HepG2 (cell line): ENCODE measurements around the gene PLEKHG2. TPM values are rescaled to one million over a fixed set of nuclear protein-coding genes. Genes with fewer than 3 reads are reported as not detected.
A peak's percentile ranks its signal among the peaks of the same experiment; 100 is the strongest.

Source experiments
- ATAC-seq: fragments of 200-7000 bp; cut with Tn5 transposase; 3 replicates; pipeline ENCODE4 v1.9.1; 2020; ENCODE audit warnings: mild to moderate bottlenecking, moderate library complexity
- BruUV-seq: library from RNA; stranded (reverse); fragments of 400-500 nt; replicated peaks from 2 replicates; lab custom pipeline; 2021; lab: Mats Ljungman, UMichigan
- CTCF ChIA-PET: fragments of 300-600 bp; formaldehyde crosslinking; extraction: SDS; loops from one replicate; lab custom pipeline; 2021; ENCODE audit warnings: low total read pairs, inconsistent platforms, low intra/inter-chr PET ratio; lab: Yijun Ruan, JAX
- POLR2A ChIA-PET: fragments of 350-600 bp; sonication (Branson Sonifier 250); formaldehyde crosslinking; loops from one replicate; lab custom pipeline; 2020; ENCODE audit warnings: antibody characterized with exemption, inconsistent platforms; lab: Yijun Ruan, JAX
- DNase-seq: peaks from one replicate; pipeline ENCODE4 v3.0.0-alpha.2; 2015; ENCODE audit warnings: low spot score
- FAIRE-seq: peaks from 3 replicates; lab custom pipeline; 2011; peaks lifted over from hg19 to GRCh38; lab: Jason Lieb, UNC
- H2AFZ ChIP-seq: one replicate; pipeline ENCODE4 v1.6.1; 2011; ENCODE audit warnings: low read length, inconsistent platforms
- H3K27ac ChIP-seq: fragments of 300-600 bp; 3 replicates; pipeline ENCODE4 v1.8.0; 2011; ENCODE audit warnings: mixed run types, mild to moderate bottlenecking, mixed read lengths, low read length, inconsistent platforms; ENCODE audit not compliant: insufficient read depth; ENCODE audit errors: extremely low read length
- H3K27me3 ChIP-seq, 2 experiments: fragments of 200-600 bp in 1 of 2; 2 replicates in 1 of 2; 3 replicates in 1 of 2; pipeline versions ENCODE4 v1.6.0 to v1.8.0; 2011; ENCODE audit warnings: low read length in 2 of 2, mild to moderate bottlenecking in 2 of 2, moderate library complexity in 2 of 2, inconsistent platforms in 1 of 2; ENCODE audit not compliant: insufficient read depth in 2 of 2, control insufficient read depth in 1 of 2
- H3K36me3 ChIP-seq, 2 experiments: fragments of 200-600 bp in 1 of 2; replicated peaks in 1 of 2; 2 replicates in 1 of 2; 3 replicates in 1 of 2; pipeline versions ENCODE4 v1.5.1 to v1.8.0; 2011; ENCODE audit warnings: low read length in 2 of 2, inconsistent platforms in 1 of 2; ENCODE audit not compliant: insufficient read depth in 2 of 2, control insufficient read depth in 1 of 2
- H3K4me1 ChIP-seq: 2 replicates; pipeline ENCODE4 v1.5.1; 2012; ENCODE audit warnings: low read length, inconsistent platforms; ENCODE audit not compliant: insufficient read depth
- H3K4me2 ChIP-seq: 2 replicates; pipeline ENCODE4 v1.6.0; 2011; ENCODE audit warnings: low read depth, low read length, inconsistent platforms
- H3K4me3 ChIP-seq, 3 experiments: fragments of 200-600 bp in 1 of 3; sonication (generic), shearing (Covaris generic) in 1 of 3; replicated peaks in 1 of 3; 2 replicates each; pipeline ENCODE4 v1.5.1; 2011 to 2016; ENCODE audit warnings: low read length in 3 of 3, inconsistent platforms in 2 of 3, low read depth in 2 of 3, mild to moderate bottlenecking in 2 of 3, control low read depth in 1 of 3, mixed read lengths in 1 of 3; ENCODE audit not compliant: insufficient read depth in 1 of 3
- H3K79me2 ChIP-seq: one replicate; pipeline ENCODE4 v1.6.1; 2011; ENCODE audit warnings: low read length, inconsistent platforms; ENCODE audit not compliant: insufficient read depth
- H3K9ac ChIP-seq: 2 replicates; pipeline ENCODE4 v1.6.0; 2011; ENCODE audit warnings: mild to moderate bottlenecking, low read depth, low read length, inconsistent platforms; ENCODE audit not compliant: insufficient read depth
- H3K9me3 ChIP-seq: 2 replicates; pipeline ENCODE4 v1.5.1; 2012; ENCODE audit warnings: mild to moderate bottlenecking, low read length
- H4K20me1 ChIP-seq: 2 replicates; pipeline ENCODE4 v1.6.0; 2011; ENCODE audit warnings: inconsistent platforms, mild to moderate bottlenecking, low read length, moderate library complexity; ENCODE audit not compliant: insufficient read depth
- ATF1 ChIP-seq: IDR thresholded peaks from 2 replicates; pipeline ENCODE4 v1.6.1; 2016; ENCODE audit warnings: mild to moderate bottlenecking, control low read depth
- ATF7 ChIP-seq, 2 experiments: fragments of 450-650 bp in 1 of 2; sonication (generic) in 1 of 2; formaldehyde crosslinking in 1 of 2; IDR thresholded peaks; 2 replicates each; pipeline versions ENCODE4 v1.4.0 to v1.6.1; 2016 to 2020; ENCODE audit warnings: antibody characterized with exemption in 1 of 2, mild to moderate bottlenecking in 1 of 2, missing genetic modification reagents in 1 of 2
- GATAD2A ChIP-seq: IDR thresholded peaks from 2 replicates; pipeline ENCODE4 v1.6.1; 2016
- HDAC1 ChIP-seq: sonication (generic); formaldehyde crosslinking; IDR thresholded peaks from 2 replicates; pipeline ENCODE4 v1.5.1; 2020; ENCODE audit warnings: mild to moderate bottlenecking, missing genetic modification reagents
- NCOA1 ChIP-seq: sonication (generic); formaldehyde crosslinking; IDR thresholded peaks from 2 replicates; pipeline ENCODE4 v1.9.0; 2021; ENCODE audit warnings: missing genetic modification reagents
- POLR2AphosphoS2 ChIP-seq: IDR thresholded peaks from 2 replicates; pipeline ENCODE4 v1.6.1; 2011; ENCODE audit warnings: low read depth, low read length, improper control_type of control experiment
- SMARCC2 ChIP-seq: fragments of 450-650 bp; IDR thresholded peaks from 2 replicates; pipeline ENCODE4 v1.6.1; 2017; ENCODE audit warnings: antibody characterized with exemption, mild to moderate bottlenecking
- SPEN ChIP-seq: sonication (generic); formaldehyde crosslinking; IDR thresholded peaks from 2 replicates; pipeline ENCODE4 v1.5.1; 2020; ENCODE audit warnings: low read depth, mild to moderate bottlenecking, missing genetic modification reagents
- SRY ChIP-seq: sonication (generic); formaldehyde crosslinking; IDR thresholded peaks from 2 replicates; pipeline ENCODE4 v1.8.0; 2022; ENCODE audit warnings: mild to moderate bottlenecking, missing genetic modification reagents
- STAT5B ChIP-seq: sonication (generic); formaldehyde crosslinking; IDR thresholded peaks from 2 replicates; pipeline ENCODE4 v1.4.0; 2020; ENCODE audit warnings: missing genetic modification reagents
- TRIM24 ChIP-seq: sonication (generic); formaldehyde crosslinking; IDR thresholded peaks from 2 replicates; pipeline ENCODE4 v1.8.0; 2022; ENCODE audit warnings: mild to moderate bottlenecking, missing genetic modification reagents
- ZBTB38 ChIP-seq: sonication (generic); formaldehyde crosslinking; IDR thresholded peaks from 2 replicates; pipeline ENCODE4 v1.5.1; 2020; ENCODE audit warnings: mild to moderate bottlenecking, missing genetic modification reagents
- ZNF180 ChIP-seq: sonication (generic); formaldehyde crosslinking; IDR thresholded peaks from 2 replicates; pipeline ENCODE4 v1.4.0; 2020; ENCODE audit warnings: low read depth, missing genetic modification reagents, borderline replicate concordance
- ZNF225 ChIP-seq: sonication (generic); formaldehyde crosslinking; IDR thresholded peaks from 2 replicates; pipeline ENCODE4 v1.4.0; 2020; ENCODE audit warnings: mild to moderate bottlenecking, missing genetic modification reagents
- ZNF547 ChIP-seq: sonication (generic); formaldehyde crosslinking; IDR thresholded peaks from 2 replicates; pipeline ENCODE4 v1.5.1; 2020; ENCODE audit warnings: mild to moderate bottlenecking, missing genetic modification reagents
- ZNF550 ChIP-seq: sonication (generic); formaldehyde crosslinking; IDR thresholded peaks from 2 replicates; pipeline ENCODE4 v1.4.0; 2020; ENCODE audit warnings: mild to moderate bottlenecking, missing genetic modification reagents, borderline replicate concordance
- WGBS: methylation state at CpG from one replicate; pipeline ENCODE4 v1.1.6; 2017; ENCODE audit warnings: low lambda C conversion rate; 5-methylcytosine and 5-hydroxymethylcytosine counted together
- in situ Hi-C: cut with HindIII; loops from 2 replicates; pipeline ENCODE4 v1.10.0; 2017; ENCODE audit warnings: low pct_unique_long_range_greater_than_20kb; ENCODE audit not compliant: extremely low pct_ligation_motif_present
- intact Hi-C: fragments of 100-400 bp; cut with micrococcal nuclease; formaldehyde crosslinking; loops from one replicate; pipeline ENCODE4 v1.10.0; 2022; ENCODE audit not compliant: unreplicated experiment
- polyA plus RNA-seq, 8 experiments: library from polyadenylated mRNA; depleted of rRNA in 3 of 8; stranded (reverse) in 7 of 8; unstranded in 1 of 8; fragments of >200 nt; fragmentation: Illumina TruSeq in 4 of 8; extraction: Trizol in 4 of 8; gene quantifications; 2 replicates each; pipeline versions ENCODE4 v1.2.1 to v1.2.3, GENCODE V29; 2011 to 2016; ENCODE audit warnings: low read depth in 4 of 8, missing spikeins in 1 of 8, mixed read lengths in 1 of 8; ENCODE audit not compliant: insufficient read depth in 1 of 8
- total RNA-seq, 5 experiments: library from RNA; depleted of rRNA; stranded (reverse); fragments of >200 nt; fragmentation: Illumina TruSeq; extraction: Trizol; gene quantifications; 2 replicates each; pipeline ENCODE4 v1.2.3, GENCODE V29; 2016; ENCODE audit warnings: low read depth in 1 of 5
- TF ChIP-seq, protein P1 (sequence below): sonication (generic); formaldehyde crosslinking; IDR thresholded peaks from 2 replicates; pipeline ENCODE4 v1.5.1; 2020; ENCODE audit warnings: mild to moderate bottlenecking, missing genetic modification reagents, moderate library complexity
- TF ChIP-seq, protein P2 (sequence below): sonication (generic); formaldehyde crosslinking; IDR thresholded peaks from 2 replicates; pipeline ENCODE4 v1.5.1; 2020; ENCODE audit warnings: missing genetic modification reagents, mild to moderate bottlenecking, borderline replicate concordance

Gene PLEKHG2
- total and polyA plus RNA-seq, 2 of the 13 experiments (the other 11 are each of a cell fraction or from before 2014, with no cell fraction given) = 3.6 to 6.8 TPM

DNA sequence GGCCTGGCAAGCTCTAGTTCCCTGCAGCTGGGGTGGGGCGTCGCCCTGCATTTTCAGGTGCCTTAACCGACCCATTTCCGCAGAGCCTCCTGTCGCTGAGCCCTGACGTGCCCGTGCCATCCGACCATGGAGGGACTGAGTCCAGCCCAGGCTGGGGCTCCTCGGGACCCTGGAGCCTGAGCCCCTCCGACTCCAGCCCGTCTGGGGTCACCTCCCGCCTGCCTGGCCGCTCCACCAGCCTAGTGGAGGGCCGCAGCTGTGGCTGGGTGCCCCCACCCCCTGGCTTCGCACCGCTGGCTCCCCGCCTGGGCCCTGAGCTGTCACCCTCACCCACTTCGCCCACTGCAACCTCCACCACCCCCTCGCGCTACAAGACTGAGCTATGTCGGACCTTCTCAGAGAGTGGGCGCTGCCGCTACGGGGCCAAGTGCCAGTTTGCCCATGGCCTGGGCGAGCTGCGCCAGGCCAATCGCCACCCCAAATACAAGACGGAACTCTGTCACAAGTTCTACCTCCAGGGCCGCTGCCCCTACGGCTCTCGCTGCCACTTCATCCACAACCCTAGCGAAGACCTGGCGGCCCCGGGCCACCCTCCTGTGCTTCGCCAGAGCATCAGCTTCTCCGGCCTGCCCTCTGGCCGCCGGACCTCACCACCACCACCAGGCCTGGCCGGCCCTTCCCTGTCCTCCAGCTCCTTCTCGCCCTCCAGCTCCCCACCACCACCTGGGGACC, 4.6 kb upstream of the PLEKHG2 start:
- Histone ChIP-seq H3K4me2 (peak overlapping the region; percentile 87), H3K9me3 (no peaks in the 10 kb centered on the region), H3K27ac (peak overlapping the region; percentile 86), H2AFZ (no peak overlapping the region), H3K79me2 (peaks cover 33% of the 10 kb centered on the region), H4K20me1 (peaks cover 20% of the 10 kb centered on the region; the same call in 1 of the 2 replicates), H3K9ac (peak overlapping the region; percentile 92), H3K27me3 (no peaks in the 10 kb centered on the region; a peak in 1 of 5 replicates), H3K36me3 (peaks cover 0 to 3% of the 10 kb centered on the region in 2 experiments; a peak in 1 of 5 replicates), H3K4me1 (peaks cover 46% of the 10 kb centered on the region), H3K4me3 (peak overlapping the region; percentile 97 to 98 (median 97))
- in situ Hi-C loops (no loop called here), intact Hi-C loops (no loop called here)
- CTCF ChIA-PET = no interaction called here
- ATAC-seq (0 out of 3 replicates have a peak, but pooled peaks have one; percentile 0), DNase-seq (no peak), FAIRE-seq (no peak)
- BruUV-seq = no TSS peak
- POLR2A ChIA-PET = interaction anchor here (0.9 to 5.8 kb wide), 5 partner anchors 10 to 38 kb away, joined by 3 to 117 read pairs (median 15); partner anchors contain the start of genes MED29, PAF1, RPS16 and SUPT5H
- 20% methylated on average over 25 of the region's 40 CpGs for WGBS
- TF ChIP-seq STAT5B (CRISPR knock-in tag) (no peak), ZNF547 (0 out of 2 replicates have a peak, but pooled peaks have one; percentile 9), ZNF180 (CRISPR knock-in tag) (no peak), ATF7 (IDR thresholded peaks at IDR 0.05) (no peak), ATF7 (CRISPR knock-in tag; IDR thresholded peaks at IDR 0.05) (no peak), ZNF225 (CRISPR knock-in tag) (no peak), SMARCC2 (no peak), ATF1 (CRISPR knock-in tag) (no peak), ZNF550 (CRISPR knock-in tag) (no peak), ZBTB38 (CRISPR knock-in tag) (peak; percentile 88), SPEN (peak; percentile 45; the same call in 1 of the 2 replicates), NCOA1 (CRISPR knock-in tag) (no peak), POLR2AphosphoS2 (no peak), HDAC1 (CRISPR knock-in tag) (peak; percentile 18; the same call in 1 of the 2 replicates), SRY (CRISPR knock-in tag) (0 out of 2 replicates have a peak, but pooled peaks have one; percentile 14), TRIM24 (CRISPR knock-in tag) (no peak), GATAD2A (CRISPR knock-in tag) (no peak)
- TF ChIP-seq, protein P1, sequence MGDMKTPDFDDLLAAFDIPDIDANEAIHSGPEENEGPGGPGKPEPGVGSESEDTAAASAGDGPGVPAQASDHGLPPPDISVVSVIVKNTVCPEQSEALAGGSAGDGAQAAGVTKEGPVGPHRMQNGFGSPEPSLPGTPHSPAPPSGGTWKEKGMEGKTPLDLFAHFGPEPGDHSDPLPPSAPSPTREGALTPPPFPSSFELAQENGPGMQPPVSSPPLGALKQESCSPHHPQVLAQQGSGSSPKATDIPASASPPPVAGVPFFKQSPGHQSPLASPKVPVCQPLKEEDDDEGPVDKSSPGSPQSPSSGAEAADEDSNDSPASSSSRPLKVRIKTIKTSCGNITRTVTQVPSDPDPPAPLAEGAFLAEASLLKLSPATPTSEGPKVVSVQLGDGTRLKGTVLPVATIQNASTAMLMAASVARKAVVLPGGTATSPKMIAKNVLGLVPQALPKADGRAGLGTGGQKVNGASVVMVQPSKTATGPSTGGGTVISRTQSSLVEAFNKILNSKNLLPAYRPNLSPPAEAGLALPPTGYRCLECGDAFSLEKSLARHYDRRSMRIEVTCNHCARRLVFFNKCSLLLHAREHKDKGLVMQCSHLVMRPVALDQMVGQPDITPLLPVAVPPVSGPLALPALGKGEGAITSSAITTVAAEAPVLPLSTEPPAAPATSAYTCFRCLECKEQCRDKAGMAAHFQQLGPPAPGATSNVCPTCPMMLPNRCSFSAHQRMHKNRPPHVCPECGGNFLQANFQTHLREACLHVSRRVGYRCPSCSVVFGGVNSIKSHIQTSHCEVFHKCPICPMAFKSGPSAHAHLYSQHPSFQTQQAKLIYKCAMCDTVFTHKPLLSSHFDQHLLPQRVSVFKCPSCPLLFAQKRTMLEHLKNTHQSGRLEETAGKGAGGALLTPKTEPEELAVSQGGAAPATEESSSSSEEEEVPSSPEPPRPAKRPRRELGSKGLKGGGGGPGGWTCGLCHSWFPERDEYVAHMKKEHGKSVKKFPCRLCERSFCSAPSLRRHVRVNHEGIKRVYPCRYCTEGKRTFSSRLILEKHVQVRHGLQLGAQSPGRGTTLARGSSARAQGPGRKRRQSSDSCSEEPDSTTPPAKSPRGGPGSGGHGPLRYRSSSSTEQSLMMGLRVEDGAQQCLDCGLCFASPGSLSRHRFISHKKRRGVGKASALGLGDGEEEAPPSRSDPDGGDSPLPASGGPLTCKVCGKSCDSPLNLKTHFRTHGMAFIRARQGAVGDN (CRISPR knock-in tag) = peak; percentile 76
- TF ChIP-seq, protein P2, sequence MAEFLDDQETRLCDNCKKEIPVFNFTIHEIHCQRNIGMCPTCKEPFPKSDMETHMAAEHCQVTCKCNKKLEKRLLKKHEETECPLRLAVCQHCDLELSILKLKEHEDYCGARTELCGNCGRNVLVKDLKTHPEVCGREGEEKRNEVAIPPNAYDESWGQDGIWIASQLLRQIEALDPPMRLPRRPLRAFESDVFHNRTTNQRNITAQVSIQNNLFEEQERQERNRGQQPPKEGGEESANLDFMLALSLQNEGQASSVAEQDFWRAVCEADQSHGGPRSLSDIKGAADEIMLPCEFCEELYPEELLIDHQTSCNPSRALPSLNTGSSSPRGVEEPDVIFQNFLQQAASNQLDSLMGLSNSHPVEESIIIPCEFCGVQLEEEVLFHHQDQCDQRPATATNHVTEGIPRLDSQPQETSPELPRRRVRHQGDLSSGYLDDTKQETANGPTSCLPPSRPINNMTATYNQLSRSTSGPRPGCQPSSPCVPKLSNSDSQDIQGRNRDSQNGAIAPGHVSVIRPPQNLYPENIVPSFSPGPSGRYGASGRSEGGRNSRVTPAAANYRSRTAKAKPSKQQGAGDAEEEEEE = no peak
